Peyer's patch (tissue), 4 donors: ENCODE results near the gene STEAP1B. TPM values are rescaled to one million over a fixed set of nuclear protein-coding genes. Genes with fewer than 3 reads are reported as not detected.

ENCODE experiments used
- DNase-seq, 3 donors: peaks; one replicate each; pipeline ENCODE4 v3.0.0-alpha.2; 2017 to 2019
- H3K27ac ChIP-seq, 4 donors: fragments of 200-600 bp; sonication (generic); one replicate each; pipeline ENCODE4 v1.5.1; 2016 to 2019
- H3K27me3 ChIP-seq, 2 donors: fragments of 200-600 bp; sonication (generic); one replicate each; pipeline ENCODE4 v1.5.1; 2019
- H3K36me3 ChIP-seq, 3 donors: fragments of 200-600 bp; sonication (generic); one replicate each; pipeline ENCODE4 v1.5.1; 2016 to 2019
- H3K4me1 ChIP-seq, 4 donors: fragments of 200-600 bp; sonication (generic); one replicate each; pipeline ENCODE4 v1.5.1; 2016 to 2019
- H3K4me3 ChIP-seq, 4 donors: fragments of 200-600 bp; sonication (generic); 1 replicate in 3 of 4; 2 replicates in 1 of 4; pipeline ENCODE4 v1.5.1; 2016 to 2019; ENCODE audit warnings: mild to moderate bottlenecking in 1 of 4
- H3K9me3 ChIP-seq, 4 donors: fragments of 200-600 bp; sonication (generic); one replicate each; pipeline ENCODE4 v1.5.1; 2016 to 2019; ENCODE audit warnings: mild to moderate bottlenecking in 1 of 4
- CTCF ChIP-seq, 6 experiments: fragments of 450-650 bp in 4 of 6; fragments of 200-600 bp in 2 of 6; sonication (generic) in 1 of 6; IDR thresholded peaks; one replicate each; pipeline ENCODE4 v1.5.1; 2017 to 2019; ENCODE audit warnings: antibody characterized with exemption in 6 of 6, mild to moderate bottlenecking in 3 of 6, moderate library complexity in 1 of 6
- POLR2A ChIP-seq, 2 donors: fragments of 450-650 bp; IDR thresholded peaks; one replicate each; pipeline ENCODE4 v1.5.1; 2017; ENCODE audit warnings: antibody characterized with exemption in 2 of 2, mild to moderate bottlenecking in 2 of 2, moderate library complexity in 2 of 2
- total RNA-seq, 4 donors: library from RNA; depleted of rRNA; stranded (reverse); fragments of >200 nt; gene quantifications; one replicate each; pipeline ENCODE4 v1.1.0, GENCODE V29; 2016

The STEAP1B gene
- total RNA-seq, 4 donors from 2014 or later = not detected

GRCh38 chr7:22427104-22427503 is 72.9 kb downstream of the STEAP1B start:
- H3K27me3 ChIP-seq = no peaks in the 10 kb centered on the region
- H3K9me3 ChIP-seq = no peaks in the 10 kb centered on the region
- no peaks in the 10 kb centered on the region for H3K4me1 ChIP-seq
- no peak overlapping the region for H3K27ac ChIP-seq
- TF ChIP-seq CTCF (IDR thresholded peaks at IDR 0.05) (no peak), POLR2A (IDR thresholded peaks at IDR 0.05) (no peak)
- H3K36me3 ChIP-seq = no peaks in the 10 kb centered on the region
- DNase-seq = no peak
- no peak overlapping the region for H3K4me3 ChIP-seq

GRCh38 chr7:22426463-22427094 is 73.4 kb downstream of the STEAP1B start:
- Histone ChIP-seq H3K27ac (no peak overlapping the region), H3K9me3 (no peaks in the 10 kb centered on the region), H3K27me3 (no peaks in the 10 kb centered on the region), H3K36me3 (no peaks in the 10 kb centered on the region), H3K4me3 (no peak overlapping the region), H3K4me1 (no peaks in the 10 kb centered on the region)
- TF ChIP-seq POLR2A (IDR thresholded peaks at IDR 0.05) = no peak
- no peak for TF ChIP-seq CTCF (IDR thresholded peaks at IDR 0.05)
- no peak for DNase-seq

- H3K4me1 ChIP-seq = no peaks in the 10 kb centered on the region
- TF ChIP-seq POLR2A (IDR thresholded peaks at IDR 0.05) (no peak), CTCF (IDR thresholded peaks at IDR 0.05) (no peak)
- H3K36me3 ChIP-seq = no peaks in the 10 kb centered on the region
- H3K4me3 ChIP-seq = no peak overlapping the region
- no peaks in the 10 kb centered on the region for H3K9me3 ChIP-seq
- no peak for DNase-seq
- H3K27ac ChIP-seq = no peak overlapping the region
- no peaks in the 10 kb centered on the region for H3K27me3 ChIP-seq
Observed at GRCh38 chr7:22425361-22425760, 74.6 kb downstream of the STEAP1B start.

GRCh38 chr7:22422831-22423615 is 77.0 kb downstream of the STEAP1B start:
- H3K27me3 ChIP-seq = no peaks in the 10 kb centered on the region
- no peak for TF ChIP-seq POLR2A (IDR thresholded peaks at IDR 0.05)
- no peak for TF ChIP-seq CTCF (IDR thresholded peaks at IDR 0.05)
- no peak overlapping the region for H3K4me3 ChIP-seq
- no peaks in the 10 kb centered on the region for H3K36me3 ChIP-seq
- H3K9me3 ChIP-seq = no peaks in the 10 kb centered on the region
- no peak overlapping the region for H3K27ac ChIP-seq
- H3K4me1 ChIP-seq = no peaks in the 10 kb centered on the region
- DNase-seq = no peak

GRCh38 chr7:22420973-22421635 is 78.9 kb downstream of the STEAP1B start:
- Histone ChIP-seq H3K27ac (no peak overlapping the region), H3K27me3 (no peaks in the 10 kb centered on the region), H3K36me3 (no peaks in the 10 kb centered on the region), H3K9me3 (no peaks in the 10 kb centered on the region), H3K4me1 (no peaks in the 10 kb centered on the region), H3K4me3 (no peak overlapping the region)
- TF ChIP-seq POLR2A (IDR thresholded peaks at IDR 0.05) (no peak), CTCF (IDR thresholded peaks at IDR 0.05) (no peak)
- DNase-seq = no peak
